Posterior cingulate gyrus (tissue), 11 donors: ENCODE data around the gene RASAL2.
"Not testable (repeated sequence)": the region's sequence is repeated elsewhere in the genome, so short reads cannot be mapped to it uniquely, and the experiment has no call there.

Experiments
- DNase-seq, 10 donors: peaks; one replicate each; pipeline versions ENCODE4 v3.0.0 to v3.0.0-alpha.2; 2020 to 2021; ENCODE audit warnings: mixed read lengths in 3 of 10
- intact Hi-C: fragments of 100-400 bp; cut with DNase I; formaldehyde crosslinking; loops from one replicate; pipeline ENCODE4 v1.15.1; 2023

Gene RASAL2

DNA sequence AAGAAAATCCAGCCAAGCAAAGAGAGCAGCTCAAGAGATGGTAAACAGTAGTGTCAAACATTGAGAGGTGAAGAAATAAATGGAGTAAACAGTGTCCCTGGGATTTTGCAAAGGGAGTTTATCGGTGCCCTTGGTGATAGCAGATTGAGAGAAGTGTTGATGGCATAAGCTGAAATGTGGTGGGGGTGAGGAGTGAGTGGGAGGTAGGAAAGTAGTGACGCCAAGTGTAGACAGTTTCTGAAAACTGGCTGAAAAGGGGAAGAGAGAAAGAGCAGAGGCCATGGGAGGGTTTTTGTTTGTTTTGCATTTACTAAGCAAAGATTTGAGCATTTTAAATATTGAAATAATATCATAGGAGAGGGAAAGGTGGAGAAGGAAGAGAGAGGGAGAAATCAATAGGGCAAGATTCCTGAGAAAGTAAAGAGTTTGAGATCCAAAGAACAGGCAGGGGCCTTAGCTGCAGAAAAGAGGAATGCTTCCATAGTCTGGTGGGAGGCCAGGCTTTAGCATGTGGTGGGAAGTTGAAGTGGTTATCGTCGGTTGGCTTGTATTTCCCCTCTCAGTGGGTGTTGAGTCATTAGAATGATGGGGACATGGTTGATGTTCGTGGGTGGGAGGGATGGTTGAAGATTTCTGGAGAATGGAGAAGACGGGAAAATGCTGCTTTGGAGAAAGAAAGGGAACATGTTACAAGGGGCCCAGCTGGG lies 26.8 kb upstream of the RASAL2 start:
- intact Hi-C loops = no loop called here

DNA sequence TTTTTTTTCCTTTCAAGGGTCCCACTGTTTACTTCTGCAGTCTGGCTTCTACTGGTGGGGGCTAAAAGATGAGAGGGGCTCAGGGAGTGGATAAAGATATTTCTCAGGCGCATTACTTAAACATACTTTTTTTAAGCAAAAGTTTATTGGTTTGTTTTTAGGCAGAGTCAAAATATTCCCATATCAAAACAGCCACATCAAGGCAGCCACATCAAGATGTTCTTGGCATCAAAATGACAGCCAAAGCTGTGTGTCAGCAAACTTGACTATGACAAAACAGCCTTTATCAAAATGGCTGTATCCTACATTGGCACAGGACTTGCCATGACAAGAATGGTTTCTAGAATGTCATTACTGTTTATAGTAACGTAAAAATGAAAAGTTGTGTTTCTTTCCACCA lies 22.1 kb upstream of the RASAL2 start:
- no peak for DNase-seq
- intact Hi-C loops = no loop called here

More for the DNA sequence above, 26.8 kb upstream of the RASAL2 start:
- DNase-seq = no peak

GRCh38 chr1:178072326-178072725 lies 21.6 kb upstream of the RASAL2 start:
- no peak for DNase-seq
- intact Hi-C loops = no loop called here

DNA sequence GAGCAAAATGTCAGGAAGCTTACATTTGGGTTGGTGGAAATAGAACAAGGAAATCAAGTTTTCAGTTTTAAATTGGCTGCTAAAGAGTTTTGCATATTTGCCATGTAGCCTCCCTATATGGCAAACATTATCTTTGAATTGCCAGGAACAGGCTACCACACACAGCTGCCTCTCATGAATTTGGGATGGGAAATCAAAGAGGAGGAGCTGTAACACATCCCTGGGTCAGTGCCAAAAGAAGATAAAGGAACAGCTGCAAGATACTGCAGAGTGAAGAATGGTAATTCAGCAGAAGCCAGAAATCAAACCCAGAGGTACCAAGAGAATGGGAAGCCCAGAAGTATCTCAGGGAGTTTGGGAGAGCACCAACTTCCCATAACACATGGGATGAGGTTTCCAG lies 18.6 kb upstream of the RASAL2 start:
- no peak for DNase-seq
- intact Hi-C loops = no loop called here

- intact Hi-C loops = no loop called here
- DNase-seq = no peak
Measured at GRCh38 chr1:178076607-178077006, 17.3 kb upstream of the RASAL2 start.

DNA sequence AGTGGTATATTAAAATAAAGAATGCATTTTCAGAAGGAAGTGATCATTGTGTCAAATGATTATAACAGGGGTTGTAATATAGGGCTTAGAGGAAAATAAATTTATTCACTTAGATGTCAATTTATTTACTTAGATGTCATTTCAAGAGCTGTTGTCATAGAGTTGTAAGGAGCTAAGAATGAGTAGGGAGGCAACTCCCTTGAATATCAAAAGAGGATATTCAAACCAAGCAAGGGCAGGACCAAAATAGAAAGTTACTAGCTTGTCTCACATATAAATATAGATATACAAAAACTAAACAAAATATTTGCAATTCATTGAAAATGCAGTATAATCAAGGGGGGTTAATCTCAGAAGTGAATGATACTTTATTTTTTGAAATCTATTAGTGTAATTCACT lies 16.0 kb upstream of the RASAL2 start:
- DNase-seq = no peak
- intact Hi-C loops = no loop called here

DNA sequence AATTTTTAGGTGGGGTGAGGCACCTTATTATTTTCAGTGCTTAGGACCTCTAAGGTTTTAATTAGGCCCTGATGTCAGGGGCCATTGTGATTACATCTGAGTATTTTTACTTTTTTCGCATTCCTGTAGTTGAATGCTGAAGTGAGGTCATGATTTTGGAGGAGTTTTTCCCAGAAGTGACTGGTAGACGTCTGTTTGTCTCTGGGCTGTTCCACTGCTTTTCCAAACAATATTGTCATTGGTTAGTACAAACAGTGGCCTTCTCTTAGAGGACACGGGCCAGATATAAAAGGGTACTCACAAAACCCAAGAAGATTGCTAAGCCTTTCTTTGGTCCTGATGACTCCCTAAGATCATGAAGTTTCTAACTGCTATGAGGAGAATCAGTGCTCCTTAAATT lies 7.6 kb upstream of the RASAL2 start:
- DNase-seq = no peak
- intact Hi-C loops = no loop called here

GRCh38 chr1:178086766-178087165 lies 7.1 kb upstream of the RASAL2 start:
- DNase-seq = no peak

DNA sequence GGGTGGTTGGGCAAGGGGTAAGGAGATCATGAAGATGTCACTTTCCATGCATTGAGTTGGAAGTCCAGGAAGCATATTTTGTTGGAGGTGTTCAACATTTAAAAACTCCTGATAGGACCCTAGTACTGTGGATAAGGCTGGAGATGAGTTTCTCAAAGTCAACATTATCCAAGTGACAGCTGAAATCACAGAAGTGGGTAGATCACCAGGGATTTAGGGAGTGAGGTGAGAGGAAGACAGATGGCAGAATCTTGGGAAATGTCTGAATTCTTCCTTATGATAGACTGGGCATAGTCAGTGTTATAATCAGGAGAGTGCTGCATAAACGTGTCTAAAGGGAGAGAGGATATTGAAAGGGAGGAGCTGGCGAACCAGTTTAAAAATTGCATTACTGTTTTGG lies 5.3 kb upstream of the RASAL2 start:
- no peak for DNase-seq
- intact Hi-C loops = no loop called here

More at GRCh38 chr1:178086766-178087165, 7.1 kb upstream of the RASAL2 start:
- intact Hi-C loops = no loop called here

GRCh38 chr1:178091454-178091853 lies 2.5 kb upstream of the RASAL2 start:
- DNase-seq, intact Hi-C loops: not testable (repeated sequence)

DNA sequence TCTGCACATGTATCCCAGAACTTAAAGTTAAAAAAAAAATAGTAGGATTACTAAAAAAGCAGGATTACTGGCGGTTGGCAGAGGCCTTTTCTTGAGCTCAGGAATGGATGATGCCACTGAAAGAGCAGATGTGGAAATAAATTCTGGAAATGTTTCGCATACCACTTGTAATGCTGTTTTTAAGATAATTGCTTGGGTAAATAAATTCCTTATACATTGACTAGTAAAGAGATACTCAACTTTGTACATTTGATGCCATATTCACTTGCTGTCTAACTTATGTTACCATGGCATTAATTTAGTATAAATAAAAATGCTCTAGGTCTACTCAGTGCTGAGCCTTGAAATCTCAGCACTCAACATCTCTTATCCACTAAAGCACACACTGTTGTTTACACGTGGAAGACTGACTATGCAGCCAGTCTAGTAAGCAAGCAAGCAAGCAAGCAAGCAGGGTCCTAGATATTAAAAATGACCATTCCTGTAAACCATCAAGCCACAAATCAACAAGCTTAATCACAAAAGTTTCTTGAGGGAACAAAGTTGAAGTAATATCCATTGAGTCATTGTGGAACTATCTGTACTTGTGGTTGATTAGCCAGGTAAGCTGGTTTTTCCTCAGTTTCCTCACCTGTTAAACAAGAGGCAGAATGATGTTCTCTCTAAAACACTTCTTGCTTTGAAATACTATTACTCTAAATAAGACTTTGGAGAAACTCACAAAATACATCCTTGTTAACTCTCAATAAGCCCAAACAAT lies 1.7 kb upstream of the RASAL2 start:
- intact Hi-C loops = no loop called here
- no peak for DNase-seq

DNA sequence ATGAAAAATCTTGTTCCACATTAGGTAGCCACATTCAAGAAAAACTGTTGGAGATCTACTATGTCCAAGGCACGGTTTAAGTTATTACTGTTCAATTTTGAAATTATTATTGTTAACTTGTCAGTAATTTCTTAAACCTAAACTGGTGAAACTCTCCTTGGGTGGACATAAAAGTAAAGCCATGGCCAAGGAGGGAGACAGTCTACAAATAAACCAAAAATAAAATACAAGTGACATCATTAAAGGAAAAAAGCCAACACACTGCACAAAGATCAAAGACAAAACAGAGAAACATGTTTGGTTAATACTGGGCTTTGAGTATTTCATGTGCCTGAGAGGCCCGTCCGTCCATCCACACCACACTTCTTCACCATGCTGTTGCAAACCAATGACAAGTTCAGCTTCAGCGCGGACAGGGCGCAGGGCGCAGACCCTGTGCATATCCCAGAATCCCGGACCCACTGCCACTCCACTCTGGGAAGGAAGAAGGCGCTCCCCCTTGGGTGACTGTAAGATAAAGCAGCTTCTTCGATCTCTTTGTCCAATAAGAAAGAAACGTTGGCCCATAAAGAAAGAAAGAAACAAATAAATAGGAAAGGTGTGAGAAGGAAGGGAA lies 918 bp upstream of the RASAL2 start:
- peak in 8 of 10 donors; percentile 12 to 86 (median 24) for DNase-seq
- intact Hi-C loops = no loop called here

- intact Hi-C loops = no loop called here
- DNase-seq = peak; percentile 87 to 99 (median 91)
Measured at GRCh38 chr1:178093494-178093950, 382 bp upstream of the RASAL2 start.

DNA sequence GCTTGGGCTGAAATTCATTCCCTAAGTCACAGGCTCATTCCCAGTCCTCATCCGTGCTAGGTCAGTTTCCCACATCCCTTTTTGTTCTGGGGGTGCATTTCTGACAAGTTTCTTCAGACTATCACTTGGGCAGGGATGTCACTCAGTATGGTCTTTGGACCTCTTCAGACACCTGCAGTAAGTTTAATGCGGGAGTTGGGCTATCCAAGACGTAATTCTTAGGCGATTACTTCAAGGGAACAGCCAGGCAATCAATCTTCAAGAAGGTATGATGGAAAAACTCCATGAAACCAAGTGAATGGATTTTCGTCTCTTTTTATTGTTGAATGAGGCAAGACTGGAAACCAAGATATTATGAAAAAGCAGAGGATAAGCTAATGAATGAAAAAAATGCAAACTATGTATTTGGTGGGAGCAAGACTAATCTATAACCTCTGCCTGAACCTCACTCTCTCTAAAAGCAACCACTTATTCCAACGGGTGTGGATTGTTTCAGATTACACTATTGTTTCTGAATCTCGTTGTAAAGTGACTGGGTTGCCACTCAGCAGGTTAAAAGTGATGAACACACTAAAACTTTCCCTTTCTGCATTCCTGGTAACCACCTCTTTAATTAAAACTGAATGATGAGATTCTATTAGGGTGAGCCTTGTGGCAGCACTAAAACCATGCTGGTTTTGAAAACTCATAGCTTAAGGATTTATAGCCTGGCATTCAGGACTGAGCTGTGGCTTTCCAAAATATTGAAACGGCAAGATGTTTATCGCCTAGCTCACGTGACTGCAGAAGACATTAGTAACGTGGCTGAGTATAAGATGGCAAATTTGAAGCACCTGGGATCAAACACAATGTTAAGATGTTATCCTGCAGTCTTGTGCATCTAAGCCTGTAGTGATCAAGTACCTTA lies 1.1 kb downstream of the RASAL2 start:
- no peak for DNase-seq
- intact Hi-C loops = no loop called here

DNA sequence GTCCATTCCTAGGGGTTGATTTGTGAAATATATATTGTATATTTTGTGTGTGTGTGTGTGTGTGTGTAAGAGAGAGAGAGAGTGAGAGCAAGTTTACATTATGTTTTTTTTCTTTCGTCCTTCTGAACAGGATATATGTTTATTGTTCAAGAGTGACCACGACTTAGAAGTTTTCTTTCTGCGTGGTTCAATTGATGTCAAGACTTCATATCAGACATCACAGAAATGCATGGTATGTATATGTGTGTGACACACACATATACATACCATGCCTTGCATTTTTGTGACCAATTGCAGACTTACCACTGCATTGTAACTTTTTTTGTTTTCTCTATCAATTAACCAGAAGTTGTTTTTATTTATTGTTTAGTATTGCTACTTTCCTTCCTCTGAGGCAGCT lies 2.5 kb downstream of the RASAL2 start:
- intact Hi-C loops = no loop called here
- DNase-seq = no peak

- no peak for DNase-seq
- intact Hi-C loops = no loop called here
Measured at GRCh38 chr1:178098262-178098661, 4.4 kb downstream of the RASAL2 start.

DNA sequence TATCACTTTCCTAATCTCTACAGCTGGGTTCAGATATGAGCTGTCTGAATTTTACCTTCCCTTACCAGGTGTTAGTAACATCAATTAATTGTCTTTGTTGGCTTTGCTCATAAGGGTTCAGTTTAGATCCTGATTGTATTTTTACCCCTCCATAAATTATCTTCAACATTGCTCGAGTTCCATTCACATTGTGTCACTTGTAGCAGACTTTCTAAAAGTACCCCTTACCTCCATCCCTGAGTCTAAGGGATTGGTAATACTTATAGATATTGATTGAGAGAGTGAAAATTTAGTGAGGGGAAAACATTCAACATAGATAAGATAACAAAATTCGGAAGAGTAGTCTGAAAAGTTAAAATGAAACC lies 7.3 kb downstream of the RASAL2 start:
- DNase-seq = no peak
- intact Hi-C loops = no loop called here

DNA sequence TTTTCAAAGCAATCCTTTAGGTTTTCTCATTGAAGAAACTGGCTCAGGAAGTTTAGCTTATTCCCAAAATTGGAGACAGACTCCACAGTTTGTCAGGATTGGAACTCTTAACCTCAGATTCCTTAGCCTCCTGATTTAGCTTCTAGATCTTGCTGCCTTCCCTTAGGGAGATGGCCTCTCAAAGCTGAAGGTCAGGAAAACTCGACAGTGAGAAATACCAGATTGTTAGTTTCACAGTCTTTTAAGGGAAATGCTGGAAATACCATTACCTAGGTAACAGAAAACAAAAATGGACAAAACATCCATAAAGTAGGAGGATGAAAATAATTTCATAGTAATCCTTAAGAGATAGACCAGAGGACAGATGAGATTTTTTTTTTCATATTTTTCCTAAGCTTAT lies 7.8 kb downstream of the RASAL2 start:
- no peak for DNase-seq
- intact Hi-C loops = no loop called here

DNA sequence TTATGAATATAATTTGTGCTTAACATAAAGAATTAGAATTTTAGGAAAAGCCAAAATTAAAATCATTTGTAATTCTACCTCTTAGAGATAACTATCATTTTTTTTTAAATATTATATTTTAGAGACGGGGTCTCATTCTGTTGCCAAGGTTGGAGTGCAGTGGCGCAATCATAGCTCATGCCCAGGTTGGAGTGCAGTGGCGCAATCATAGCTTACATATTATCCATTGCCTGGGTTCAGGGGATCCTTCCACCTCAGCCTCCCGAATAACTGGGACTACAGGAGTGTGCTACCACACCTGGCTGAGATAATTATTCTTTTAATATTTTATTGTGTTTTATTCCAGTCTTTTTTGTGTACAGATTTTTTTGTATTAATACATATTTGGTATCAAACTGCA lies 8.3 kb downstream of the RASAL2 start:
- DNase-seq = no peak
- intact Hi-C loops = no loop called here

DNA sequence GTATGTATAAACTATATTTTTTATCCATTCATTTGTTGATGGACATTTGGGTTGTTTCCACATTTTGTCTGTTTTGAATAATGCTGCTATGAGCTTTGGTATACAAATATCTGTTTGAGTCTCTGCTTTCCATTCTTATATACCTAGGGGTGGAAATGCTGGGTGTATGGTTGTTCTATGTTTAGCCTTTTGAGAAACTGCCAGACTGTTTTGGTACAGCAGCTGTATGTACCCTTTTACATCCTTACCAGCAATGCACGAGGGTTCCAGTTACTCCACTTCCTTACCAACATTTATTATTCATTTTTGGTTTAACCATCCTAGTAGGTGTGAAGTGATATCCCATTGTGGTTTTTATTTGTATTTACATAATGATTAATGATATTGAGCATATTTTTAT lies 13.9 kb downstream of the RASAL2 start:
- no peak for DNase-seq
- intact Hi-C loops = no loop called here
